Stomach (tissue), 4 donors: ENCODE measurements around the gene IP6K3.
A peak's percentile ranks its signal among the peaks of the same experiment; 100 is the strongest.

Source experiments
- EP300 ChIP-seq: sonication (generic); formaldehyde crosslinking; IDR thresholded peaks from one replicate; pipeline ENCODE4 v1.6.1; 2017; ENCODE audit warnings: antibody characterized with exemption
- POLR2A ChIP-seq, 4 donors: fragments of 450-650 bp; IDR thresholded peaks; one replicate each; pipeline ENCODE4 v1.6.1; 2016; ENCODE audit warnings: antibody characterized with exemption in 4 of 4, control low read depth in 2 of 4, mild to moderate bottlenecking in 1 of 4, moderate library complexity in 1 of 4
- TF ChIP-seq, protein P1 (sequence below), 7 experiments: fragments of 450-650 bp in 4 of 7; fragments of 200-600 bp in 3 of 7; sonication (generic) in 3 of 7; IDR thresholded peaks; one replicate each; pipeline ENCODE4 v1.5.1; 2016 to 2019; ENCODE audit warnings: antibody characterized with exemption in 7 of 7, control low read depth in 2 of 7, mild to moderate bottlenecking in 1 of 7

DNA sequence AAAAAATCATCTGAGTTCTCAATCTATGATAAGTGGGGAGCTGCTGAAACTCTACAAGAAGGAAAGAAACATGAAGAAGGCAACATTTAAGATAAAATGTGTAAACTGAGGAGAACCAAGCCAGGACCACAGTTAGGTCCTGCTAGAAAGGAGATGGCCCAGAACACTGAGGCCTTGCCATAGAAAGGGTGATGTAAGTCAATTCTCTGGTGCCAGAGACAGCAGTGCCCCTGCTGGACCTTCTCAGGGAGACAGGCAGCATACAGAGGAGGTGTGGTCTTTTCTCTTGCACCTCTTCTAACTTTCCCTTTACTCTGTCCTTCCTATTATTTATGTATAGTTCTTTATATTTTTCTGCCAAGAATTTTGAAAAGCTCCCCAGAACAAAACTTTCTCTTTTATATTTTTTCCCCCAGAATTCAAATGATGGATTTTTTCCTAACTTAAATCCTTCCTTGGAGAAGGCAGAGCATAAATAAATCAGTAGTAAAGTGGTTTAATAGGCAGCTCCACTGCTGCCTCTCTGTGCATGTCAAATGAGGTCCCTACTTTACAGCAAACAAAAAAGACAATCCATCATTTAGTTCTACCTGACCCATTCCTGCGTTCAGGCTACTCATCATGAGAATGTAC, 44.2 kb downstream of the IP6K3 start:
- TF ChIP-seq, protein P1, sequence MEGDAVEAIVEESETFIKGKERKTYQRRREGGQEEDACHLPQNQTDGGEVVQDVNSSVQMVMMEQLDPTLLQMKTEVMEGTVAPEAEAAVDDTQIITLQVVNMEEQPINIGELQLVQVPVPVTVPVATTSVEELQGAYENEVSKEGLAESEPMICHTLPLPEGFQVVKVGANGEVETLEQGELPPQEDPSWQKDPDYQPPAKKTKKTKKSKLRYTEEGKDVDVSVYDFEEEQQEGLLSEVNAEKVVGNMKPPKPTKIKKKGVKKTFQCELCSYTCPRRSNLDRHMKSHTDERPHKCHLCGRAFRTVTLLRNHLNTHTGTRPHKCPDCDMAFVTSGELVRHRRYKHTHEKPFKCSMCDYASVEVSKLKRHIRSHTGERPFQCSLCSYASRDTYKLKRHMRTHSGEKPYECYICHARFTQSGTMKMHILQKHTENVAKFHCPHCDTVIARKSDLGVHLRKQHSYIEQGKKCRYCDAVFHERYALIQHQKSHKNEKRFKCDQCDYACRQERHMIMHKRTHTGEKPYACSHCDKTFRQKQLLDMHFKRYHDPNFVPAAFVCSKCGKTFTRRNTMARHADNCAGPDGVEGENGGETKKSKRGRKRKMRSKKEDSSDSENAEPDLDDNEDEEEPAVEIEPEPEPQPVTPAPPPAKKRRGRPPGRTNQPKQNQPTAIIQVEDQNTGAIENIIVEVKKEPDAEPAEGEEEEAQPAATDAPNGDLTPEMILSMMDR (IDR thresholded peaks at IDR 0.05), result peak in 5 of 7 experiments; percentile 9 to 43 (median 36)
- TF ChIP-seq EP300 (no peak), POLR2A (IDR thresholded peaks at IDR 0.05) (no peak)
